NCI-H748 (cell line): ENCODE results near the gene ZGRF1.
"Not testable (repeated sequence)": the region's sequence is repeated elsewhere in the genome, so short reads cannot be mapped to it uniquely, and the experiment has no call there.

ENCODE experiments used
- DNase-seq: peaks from one replicate; lab custom pipeline; 2025; ENCODE audit not compliant: unreplicated experiment; lab: John Stamatoyannopoulos, UW

The ZGRF1 gene, protein sequence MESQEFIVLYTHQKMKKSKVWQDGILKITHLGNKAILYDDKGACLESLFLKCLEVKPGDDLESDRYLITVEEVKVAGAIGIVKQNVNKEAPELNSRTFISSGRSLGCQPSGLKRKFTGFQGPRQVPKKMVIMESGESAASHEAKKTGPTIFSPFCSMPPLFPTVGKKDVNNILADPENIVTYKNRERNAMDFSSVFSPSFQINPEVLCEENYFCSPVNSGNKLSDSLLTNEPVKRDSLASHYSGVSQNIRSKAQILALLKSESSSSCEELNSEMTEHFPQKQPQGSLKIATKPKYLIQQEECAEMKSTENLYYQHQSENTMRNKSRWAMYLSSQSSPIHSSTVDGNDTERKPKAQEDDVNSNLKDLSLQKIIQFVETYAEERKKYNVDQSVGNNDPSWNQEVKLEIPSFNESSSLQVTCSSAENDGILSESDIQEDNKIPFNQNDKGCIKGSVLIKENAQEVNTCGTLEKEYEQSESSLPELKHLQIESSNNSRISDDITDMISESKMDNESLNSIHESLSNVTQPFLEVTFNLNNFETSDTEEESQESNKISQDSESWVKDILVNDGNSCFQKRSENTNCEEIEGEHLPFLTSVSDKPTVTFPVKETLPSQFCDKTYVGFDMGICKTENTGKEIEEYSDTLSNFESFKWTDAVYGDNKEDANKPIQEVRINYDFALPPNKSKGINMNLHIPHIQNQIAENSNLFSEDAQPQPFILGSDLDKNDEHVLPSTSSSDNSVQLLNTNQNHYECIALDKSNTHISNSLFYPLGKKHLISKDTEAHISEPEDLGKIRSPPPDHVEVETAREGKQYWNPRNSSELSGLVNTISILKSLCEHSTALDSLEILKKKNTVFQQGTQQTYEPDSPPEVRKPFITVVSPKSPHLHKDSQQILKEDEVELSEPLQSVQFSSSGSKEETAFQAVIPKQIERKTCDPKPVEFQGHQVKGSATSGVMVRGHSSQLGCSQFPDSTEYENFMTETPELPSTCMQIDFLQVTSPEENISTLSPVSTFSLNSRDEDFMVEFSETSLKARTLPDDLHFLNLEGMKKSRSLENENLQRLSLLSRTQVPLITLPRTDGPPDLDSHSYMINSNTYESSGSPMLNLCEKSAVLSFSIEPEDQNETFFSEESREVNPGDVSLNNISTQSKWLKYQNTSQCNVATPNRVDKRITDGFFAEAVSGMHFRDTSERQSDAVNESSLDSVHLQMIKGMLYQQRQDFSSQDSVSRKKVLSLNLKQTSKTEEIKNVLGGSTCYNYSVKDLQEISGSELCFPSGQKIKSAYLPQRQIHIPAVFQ (N-terminal part only)

GRCh38 chr4:112636688-112637551, at the start of gene ZGRF1, which contains the start of gene LARP7:
Gene ZGRF1, minus strand, starts transcription at chr4:112636909. Its CDS starts 3,733 bp downstream, at chr4:112633176.
Gene LARP7, plus strand, starts transcription at chr4:112637143. Its CDS starts 7,527 bp downstream, at chr4:112644670.
- DNase-seq = peak; percentile 98

- DNase-seq = no peak
Observed at GRCh38 chr4:112680996-112681395, 44.3 kb upstream of the ZGRF1 start.

DNA sequence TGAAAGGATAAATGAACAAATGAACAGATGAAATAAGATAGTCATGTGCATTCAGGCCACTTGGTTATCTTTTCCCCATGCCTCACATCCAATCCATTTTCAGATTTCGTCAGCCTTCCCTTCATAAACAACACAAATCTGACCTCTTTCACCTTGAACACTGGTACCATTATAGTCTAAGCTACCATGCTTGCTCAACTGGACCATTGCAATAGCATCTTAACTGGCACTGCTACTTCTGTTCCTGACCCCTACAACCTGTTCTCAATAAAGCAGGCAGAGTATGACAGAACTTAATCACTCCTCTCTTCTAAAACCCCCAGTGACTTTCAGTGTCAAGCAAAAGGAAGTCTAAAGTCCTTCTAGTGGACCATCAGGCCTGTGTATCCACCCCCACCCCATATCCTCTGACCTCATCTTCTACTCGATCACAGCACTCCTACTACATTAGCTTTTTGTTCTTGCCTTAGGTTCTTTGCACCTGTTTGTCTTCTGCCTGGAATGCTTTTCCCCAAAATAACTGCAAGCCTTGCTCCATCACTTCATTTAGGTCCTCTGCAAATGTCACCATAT, 40.9 kb upstream of the ZGRF1 start:
- no peak for DNase-seq

DNA sequence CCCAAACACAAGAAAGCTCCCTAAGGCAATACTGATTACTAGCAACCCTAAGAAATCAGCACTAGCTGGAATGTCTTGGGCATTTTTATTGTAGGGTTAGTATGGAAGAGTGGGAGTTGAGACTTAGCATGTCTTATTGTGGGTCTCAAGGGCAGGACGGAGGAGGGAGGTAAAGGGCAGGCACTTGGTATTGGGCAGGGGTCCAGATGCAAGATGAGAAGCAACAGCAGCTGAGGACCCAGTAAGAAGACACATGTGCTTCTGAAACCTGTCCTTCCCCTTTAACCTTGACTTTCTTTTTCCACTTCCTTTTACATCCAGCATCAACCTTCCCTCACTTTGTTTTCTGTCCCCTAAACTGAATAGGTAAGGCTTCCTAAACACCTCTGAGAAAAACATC, 37.7 kb upstream of the ZGRF1 start:
- no peak for DNase-seq

- no peak for DNase-seq
Observed at GRCh38 chr4:112673686-112674085, 37.0 kb upstream of the ZGRF1 start.

GRCh38 chr4:112673076-112673475, 36.4 kb upstream of the ZGRF1 start:
- no peak for DNase-seq

GRCh38 chr4:112668131-112668530, 31.4 kb upstream of the ZGRF1 start:
- DNase-seq = no peak

DNA sequence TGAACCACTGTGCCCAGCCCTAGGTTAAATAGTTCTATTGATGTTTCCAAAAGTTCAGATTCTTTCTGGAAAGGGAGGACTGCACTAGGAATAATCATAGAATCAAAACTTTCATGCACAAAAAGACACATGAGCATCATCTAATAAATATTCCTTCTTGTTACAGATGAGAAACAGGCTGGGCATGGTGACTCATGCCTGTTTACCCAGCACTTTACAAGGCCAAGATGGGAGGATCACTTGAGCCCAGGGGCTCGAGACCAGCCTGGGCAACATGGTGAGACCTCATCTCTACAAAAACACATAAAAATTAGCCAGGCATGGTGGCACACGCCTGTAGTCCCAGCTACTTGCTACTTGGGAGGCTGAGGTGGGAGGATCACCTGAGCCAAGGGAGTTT, 27.9 kb upstream of the ZGRF1 start:
- no peak for DNase-seq

DNA sequence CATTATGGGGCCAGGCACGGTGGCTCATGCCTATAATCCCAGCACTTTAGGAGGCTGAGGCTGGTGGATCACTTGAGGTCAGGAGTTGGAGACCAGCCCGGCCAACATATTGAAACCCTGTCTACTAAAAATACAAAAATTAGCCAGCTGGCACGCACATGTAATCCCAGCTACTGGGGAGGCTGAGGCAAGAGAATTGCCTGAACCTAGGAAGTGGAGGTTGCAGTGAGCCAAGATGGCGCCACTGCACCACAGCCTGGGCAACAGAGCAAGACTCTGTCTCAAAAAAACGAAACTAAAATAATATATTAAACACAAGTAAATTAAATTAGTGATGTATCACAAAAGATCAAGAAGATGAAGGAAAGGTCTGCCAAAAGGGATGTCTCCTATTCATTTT, 19.4 kb upstream of the ZGRF1 start:
- not testable (repeated sequence) for DNase-seq

DNA sequence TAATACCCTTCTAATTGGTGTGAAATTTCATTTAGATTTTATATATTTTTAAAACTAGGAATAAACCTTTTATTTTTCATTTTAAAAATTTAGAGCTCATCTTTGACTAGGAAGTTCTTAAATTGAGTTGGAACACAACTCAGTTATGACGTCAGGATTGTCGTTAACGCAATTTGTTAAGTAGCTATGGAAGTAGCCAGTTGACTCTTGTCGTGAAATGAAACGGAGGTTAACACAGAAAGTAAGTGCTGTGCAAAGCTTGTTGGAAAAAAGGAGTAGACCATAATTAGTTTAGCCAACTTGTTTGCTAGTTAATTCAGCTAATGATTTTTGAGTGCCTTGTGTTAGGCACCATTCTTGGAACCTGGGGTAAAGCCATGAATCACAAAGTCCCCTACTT, 18.6 kb upstream of the ZGRF1 start:
- DNase-seq = no peak

DNA sequence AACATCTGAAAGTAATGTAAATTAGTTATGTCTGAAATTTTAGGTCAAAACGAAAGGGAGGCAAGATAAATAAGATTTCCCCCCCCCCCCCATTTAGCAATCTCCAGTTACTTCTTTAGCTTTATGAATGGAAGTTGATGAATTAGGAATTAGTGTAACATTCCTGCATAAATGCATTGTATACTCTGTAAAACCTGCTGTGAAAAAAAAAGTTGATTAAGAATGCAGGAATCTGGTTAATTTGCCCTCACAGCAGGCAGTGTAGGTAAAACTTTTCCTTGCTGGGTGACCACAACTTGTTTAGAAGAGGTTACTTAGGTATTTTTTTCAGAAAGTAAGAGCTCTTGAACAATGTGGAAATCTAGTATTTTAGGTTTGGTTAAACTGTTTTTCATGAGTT, 15.5 kb upstream of the ZGRF1 start:
- DNase-seq = no peak

DNA sequence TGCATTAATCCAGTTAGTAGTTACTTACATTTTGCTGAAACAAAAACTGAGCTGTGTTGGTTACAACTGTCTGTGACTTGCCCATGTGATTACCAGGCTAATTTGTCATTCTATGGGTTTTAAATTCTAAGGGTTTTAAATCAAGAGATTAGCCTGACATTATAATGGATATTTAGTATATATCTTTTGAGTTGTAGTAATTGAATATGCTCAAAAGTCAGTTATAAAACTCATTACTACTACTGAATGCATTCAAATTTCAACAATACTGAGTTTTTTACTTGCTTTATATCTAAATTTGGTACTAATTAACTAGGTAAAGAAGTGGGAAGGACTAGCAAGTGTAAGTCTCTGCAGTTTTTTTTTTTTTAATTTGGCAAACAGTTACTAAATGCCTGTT, 14.9 kb upstream of the ZGRF1 start:
- DNase-seq = no peak

DNA sequence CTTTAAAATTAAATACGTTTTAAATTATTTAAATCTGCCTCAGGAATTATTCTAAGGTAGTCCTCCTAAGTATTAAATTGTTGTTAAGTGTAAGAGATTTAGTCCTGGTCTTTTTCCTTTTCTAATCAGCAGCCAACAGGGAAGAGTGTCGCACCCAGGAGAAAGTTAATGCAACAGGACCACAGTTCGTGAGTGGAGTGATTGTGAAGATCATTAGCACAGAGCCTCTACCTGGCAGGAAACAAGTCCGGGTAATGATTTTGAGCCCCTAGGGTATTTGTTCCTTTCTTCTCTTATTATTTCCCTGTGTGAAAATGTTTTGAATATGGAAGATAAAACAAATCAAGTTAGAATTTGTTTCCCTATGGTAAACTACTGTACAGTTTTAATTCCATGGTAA, 13.6 kb upstream of the ZGRF1 start:
- no peak for DNase-seq

- no peak for DNase-seq
Observed at GRCh38 chr4:112649055-112649408, 12.3 kb upstream of the ZGRF1 start.

DNA sequence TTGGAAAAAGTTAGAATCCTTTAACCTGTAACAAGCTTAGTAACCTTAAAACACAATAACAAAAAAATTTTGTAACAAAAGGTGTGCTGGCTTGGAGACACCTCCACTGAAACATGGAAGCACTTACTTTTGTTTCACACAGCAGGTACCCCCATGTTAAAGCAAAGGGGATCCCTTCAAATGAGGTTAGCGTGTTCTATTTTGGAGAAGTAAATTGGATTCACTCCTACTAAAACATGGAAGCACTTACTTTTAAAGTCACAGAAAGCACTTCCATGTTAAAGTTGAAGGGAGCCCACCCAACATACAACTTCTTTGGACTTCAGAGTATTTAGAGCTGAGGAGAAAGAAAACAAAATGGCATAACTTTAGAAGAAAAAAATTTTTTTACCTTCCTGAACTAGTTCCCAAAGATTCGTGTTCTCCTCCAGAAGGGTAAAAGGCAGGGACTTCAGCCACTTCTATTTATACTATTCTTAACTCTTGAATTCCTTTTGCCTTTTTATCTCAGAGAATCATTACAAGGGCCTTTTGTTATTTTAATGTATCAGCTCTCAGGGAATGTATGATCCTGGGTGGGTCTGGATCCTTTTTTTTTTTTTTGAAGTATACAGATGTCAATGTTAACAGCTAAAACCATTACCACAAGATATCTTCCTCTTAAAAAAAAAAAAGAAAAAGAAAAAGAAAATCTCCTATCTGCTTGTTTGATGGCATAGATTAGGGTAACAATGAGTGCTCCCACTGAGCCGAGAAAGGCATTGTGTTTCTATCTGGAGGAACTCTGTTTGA, 11.8 kb upstream of the ZGRF1 start:
- DNase-seq = no peak

DNA sequence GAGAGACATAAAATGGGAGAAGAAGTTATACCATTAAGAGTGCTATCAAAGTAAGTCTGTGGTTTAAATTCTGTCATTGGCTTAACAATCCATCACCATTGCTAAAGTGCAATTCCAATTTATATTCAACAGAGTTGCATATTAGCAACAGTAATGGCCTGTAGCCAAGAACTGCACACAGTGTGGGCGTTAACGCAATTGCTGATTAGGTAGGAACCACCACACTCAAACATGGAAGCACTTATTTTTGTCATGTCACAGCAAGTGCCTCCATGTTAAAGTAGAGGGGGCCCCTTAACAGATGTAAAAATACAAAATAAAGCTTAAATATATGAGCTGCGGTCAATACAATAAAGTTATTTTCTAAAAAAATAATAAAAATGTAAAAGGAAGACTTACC, 11.1 kb upstream of the ZGRF1 start:
- DNase-seq = no peak

GRCh38 chr4:112646632-112647537, 10.2 kb upstream of the ZGRF1 start:
- DNase-seq = no peak
